ENCODE data around the gene PFN3.

GRCh38 chr5:177445917-177446199, 45.4 kb upstream of the PFN3 start:
- TF ChIP-seq PBX3 (IDR thresholded peaks at IDR 0.05) (no peak), ELF1 (IDR thresholded peaks at IDR 0.05) (no peak), EP300 (IDR thresholded peaks at IDR 0.05; ENCODE audit: borderline replicate concordance in 1 of 2, low read depth in 1 of 2, low read length in 1 of 2) (no peak)
